Stimulated activated CD8-positive, alpha-beta memory T cell treated with anti-CD3 and anti-CD28 coated beads, Interleukin-7, amount 100 ng/mL, for 24 hours (primary cell): ENCODE results near the gene MRPL9.

Experiments
- DNase-seq: peaks from one replicate; pipeline ENCODE4 v3.0.0-alpha.2; 2020; ENCODE audit warnings: low read depth

MRPL9 gene

DNA sequence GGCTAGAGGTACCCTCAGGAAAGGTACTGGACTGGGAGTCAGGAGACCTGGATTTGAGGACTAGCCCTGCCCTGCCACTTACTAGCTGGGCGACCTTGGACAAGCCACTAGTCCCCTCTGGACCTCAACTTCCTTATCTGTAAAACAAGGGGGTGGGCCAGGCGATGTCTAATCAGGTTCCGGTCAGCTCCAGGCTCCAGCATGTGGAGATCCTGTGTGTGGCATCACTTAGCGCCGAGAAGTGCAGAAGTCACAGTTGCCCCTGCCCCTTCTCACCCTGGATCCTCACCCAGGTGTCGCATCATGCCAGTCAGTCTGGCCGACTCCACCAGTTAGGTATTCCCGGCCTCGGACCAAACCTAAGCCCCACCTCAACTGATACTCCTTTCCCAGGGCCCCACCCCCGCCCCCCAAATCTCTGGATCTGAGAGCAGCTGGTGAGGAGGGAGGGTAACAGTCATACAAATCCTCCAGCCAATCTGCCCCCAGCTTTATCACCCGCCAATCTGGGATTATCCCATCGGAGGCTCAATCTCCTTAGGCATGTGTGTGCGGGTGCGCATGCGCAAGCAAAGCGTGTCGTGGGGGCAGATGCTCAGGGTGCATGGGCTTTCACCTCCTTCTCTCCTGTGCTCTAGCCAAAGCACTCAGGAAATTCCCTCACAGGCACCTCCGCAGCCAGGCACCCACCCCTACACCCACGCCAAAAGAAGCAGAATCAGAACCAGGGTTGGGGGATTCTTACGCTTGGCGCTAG lies 52.1 kb downstream of the MRPL9 start:
- DNase-seq: no peak

DNA sequence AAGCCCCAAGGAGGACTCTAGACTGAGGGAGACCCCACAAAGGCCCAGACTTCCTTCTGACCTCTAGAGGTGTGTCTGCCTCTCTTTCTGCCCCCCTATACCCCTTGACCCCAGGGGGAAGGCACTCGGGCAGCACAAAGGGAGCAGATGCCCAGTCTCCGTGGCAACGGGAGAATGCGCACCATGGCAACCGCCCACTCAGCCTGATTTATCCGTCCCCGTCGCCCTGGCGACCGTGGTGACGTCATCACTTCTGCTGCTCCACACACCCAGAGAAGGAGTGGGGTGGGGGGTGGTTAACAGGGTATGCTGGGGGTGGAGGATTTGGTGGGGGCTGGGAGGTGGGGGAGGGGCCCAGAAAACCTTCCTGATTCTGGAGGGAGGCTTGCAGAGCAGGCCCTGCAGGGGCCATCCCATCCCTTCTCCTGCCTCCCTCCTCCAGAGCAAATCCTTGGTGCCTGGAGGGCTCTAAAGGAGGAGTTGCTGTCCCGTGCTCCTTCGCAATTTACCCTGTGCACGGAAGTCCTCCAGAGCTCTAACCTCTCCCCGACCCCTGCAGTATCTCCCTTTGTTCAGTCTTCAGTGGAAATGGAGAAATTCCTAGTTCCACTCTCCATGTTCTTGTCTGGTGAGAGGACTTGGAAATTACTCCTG lies 53.0 kb downstream of the MRPL9 start:
- DNase-seq: no peak
